Measurements from ENCODE around the gene ANGEL1. TPM values are rescaled to one million over a fixed set of nuclear protein-coding genes. Genes with fewer than 3 reads are reported as not detected.

The ANGEL1 gene
- total RNA-seq, 2 donors from 2014 or later = 10.7 to 15.3 TPM

DNA sequence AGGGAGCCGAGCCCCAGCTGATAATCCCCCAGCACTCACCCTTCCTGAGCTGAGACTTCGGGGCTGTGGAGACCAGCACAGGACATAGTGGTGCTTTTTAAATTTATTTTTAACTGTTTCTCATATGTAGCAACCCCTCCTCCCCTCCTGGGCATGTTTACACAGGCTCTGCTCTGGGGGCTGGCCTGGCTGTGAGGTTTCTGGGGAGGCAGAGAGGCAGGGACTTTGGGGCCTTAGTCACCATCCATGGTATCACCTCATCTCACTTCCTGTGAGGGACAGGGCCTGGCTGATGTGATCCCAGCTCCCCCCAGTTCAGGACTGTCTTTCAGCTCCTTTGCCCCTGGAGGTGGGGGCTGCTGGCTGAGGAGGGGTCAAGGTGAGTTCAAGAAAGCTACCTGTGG, 31.0 kb downstream of the ANGEL1 start:
- no peaks in the 10 kb centered on the region for H3K4me1 ChIP-seq
- no peaks in the 10 kb centered on the region for H3K9me3 ChIP-seq
- DNase-seq = no peak
- no peak overlapping the region for H3K4me3 ChIP-seq
- no peak overlapping the region for H3K9ac ChIP-seq (ENCODE audit: low read depth in 2 of 2, low read length in 2 of 2)
- no peak overlapping the region for H3K27ac ChIP-seq
- H3K27me3 ChIP-seq = no peaks in the 10 kb centered on the region
- no peaks in the 10 kb centered on the region for H3K36me3 ChIP-seq
- intact Hi-C loops (cut with DNase I) = loop anchor here (10.0 kb wide), 1 partner anchor 67 kb away; no protein-coding TSS in a partner anchor
- TF ChIP-seq, protein P1, sequence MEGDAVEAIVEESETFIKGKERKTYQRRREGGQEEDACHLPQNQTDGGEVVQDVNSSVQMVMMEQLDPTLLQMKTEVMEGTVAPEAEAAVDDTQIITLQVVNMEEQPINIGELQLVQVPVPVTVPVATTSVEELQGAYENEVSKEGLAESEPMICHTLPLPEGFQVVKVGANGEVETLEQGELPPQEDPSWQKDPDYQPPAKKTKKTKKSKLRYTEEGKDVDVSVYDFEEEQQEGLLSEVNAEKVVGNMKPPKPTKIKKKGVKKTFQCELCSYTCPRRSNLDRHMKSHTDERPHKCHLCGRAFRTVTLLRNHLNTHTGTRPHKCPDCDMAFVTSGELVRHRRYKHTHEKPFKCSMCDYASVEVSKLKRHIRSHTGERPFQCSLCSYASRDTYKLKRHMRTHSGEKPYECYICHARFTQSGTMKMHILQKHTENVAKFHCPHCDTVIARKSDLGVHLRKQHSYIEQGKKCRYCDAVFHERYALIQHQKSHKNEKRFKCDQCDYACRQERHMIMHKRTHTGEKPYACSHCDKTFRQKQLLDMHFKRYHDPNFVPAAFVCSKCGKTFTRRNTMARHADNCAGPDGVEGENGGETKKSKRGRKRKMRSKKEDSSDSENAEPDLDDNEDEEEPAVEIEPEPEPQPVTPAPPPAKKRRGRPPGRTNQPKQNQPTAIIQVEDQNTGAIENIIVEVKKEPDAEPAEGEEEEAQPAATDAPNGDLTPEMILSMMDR (IDR thresholded peaks at IDR 0.05) = no peak

DNA sequence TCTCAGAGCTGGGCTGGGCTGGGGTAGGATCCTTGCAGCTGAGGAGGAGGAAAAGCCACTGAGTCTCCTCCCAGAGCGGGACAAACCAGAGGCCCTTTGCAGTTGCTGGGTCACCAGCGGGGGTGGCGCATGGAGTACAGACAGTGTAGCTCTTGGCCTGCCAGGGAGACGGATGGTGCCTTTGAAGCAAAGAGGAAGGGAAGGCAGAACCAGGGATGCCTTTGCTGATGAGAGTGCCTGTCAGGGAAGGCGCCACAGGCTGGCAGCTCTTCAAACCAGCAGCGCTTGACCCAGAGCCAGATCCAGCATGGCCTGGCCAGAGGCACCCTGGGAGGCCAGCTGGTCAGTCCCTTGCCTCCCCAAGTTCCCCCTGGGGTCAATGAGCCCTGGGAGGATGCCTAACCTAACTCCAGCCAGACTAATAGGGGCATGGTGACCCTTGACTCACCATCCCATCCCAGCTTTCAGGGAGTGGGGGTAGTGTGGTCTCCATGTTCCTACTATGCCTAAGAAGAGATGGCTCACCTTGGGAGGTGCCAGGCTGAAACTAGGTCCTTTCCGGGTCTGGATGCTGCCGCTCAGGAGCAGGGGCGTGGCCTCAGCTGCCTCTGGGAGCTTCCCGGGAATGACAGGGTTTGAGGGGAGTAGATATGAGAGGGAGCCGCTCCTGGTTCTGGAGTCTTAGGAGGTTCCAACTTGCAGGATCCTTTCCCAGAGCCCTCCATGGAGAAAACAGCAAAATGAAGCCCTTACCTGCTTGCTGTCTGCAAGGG, 31.6 kb downstream of the ANGEL1 start:
- H3K27ac ChIP-seq = no peak overlapping the region
- H3K4me3 ChIP-seq = no peak overlapping the region
- H3K27me3 ChIP-seq = no peaks in the 10 kb centered on the region
- H3K9me3 ChIP-seq = no peaks in the 10 kb centered on the region
- no peak for DNase-seq
- intact Hi-C loops (cut with DNase I) = loop anchor here (10.0 kb wide), 1 partner anchor 66 kb away; no protein-coding TSS in a partner anchor
- no peaks in the 10 kb centered on the region for H3K4me1 ChIP-seq
- H3K36me3 ChIP-seq = no peaks in the 10 kb centered on the region
- TF ChIP-seq, protein P1 (IDR thresholded peaks at IDR 0.05) = no peak
- H3K9ac ChIP-seq (ENCODE audit: low read depth in 2 of 2, low read length in 2 of 2) = no peak overlapping the region

DNA sequence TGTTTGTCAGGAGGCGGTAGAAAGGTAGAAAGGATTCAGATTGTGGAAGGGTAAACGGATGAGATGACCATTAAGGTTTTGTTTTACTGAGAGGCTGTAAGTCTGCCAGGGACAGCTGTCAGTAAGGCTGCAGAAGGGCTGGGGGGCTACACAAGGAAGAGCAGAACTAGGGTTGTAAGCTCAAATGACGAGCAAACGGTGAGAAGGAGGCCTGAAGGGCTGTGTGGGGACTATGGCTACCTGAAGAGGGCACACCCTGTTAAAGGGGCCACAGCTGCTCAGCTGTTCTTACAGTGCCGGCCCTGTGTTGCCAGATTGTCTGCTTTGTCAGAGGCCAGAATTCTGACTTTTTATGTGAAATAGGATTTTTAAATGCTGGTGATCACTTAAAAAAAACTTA, 32.3 kb downstream of the ANGEL1 start:
- H3K4me1 ChIP-seq = no peaks in the 10 kb centered on the region
- no peaks in the 10 kb centered on the region for H3K27me3 ChIP-seq
- H3K4me3 ChIP-seq = no peak overlapping the region
- H3K9ac ChIP-seq (ENCODE audit: low read depth in 2 of 2, low read length in 2 of 2) = no peak overlapping the region
- DNase-seq = no peak
- intact Hi-C loops (cut with DNase I) = loop anchor here (10.0 kb wide), 1 partner anchor 66 kb away; no protein-coding TSS in a partner anchor
- H3K9me3 ChIP-seq = no peaks in the 10 kb centered on the region
- no peaks in the 10 kb centered on the region for H3K36me3 ChIP-seq
- H3K27ac ChIP-seq = no peak overlapping the region
- TF ChIP-seq, protein P1 (IDR thresholded peaks at IDR 0.05) = no peak

DNA sequence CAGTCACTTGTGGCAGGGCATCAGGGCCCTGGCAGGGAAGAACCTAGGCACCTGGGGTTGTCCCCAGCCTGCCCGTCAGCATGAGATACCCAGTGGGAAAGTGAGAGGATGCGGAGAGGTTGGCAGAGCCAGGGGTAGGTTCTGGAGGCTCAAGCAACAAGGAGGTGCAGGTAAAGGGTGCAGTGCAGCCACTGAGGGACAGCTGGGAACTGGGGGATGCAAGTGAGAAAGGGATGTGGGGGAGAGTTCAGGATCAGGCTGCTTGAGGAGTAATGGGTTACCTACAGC, 32.7 kb downstream of the ANGEL1 start:
- H3K9me3 ChIP-seq = no peaks in the 10 kb centered on the region
- H3K27me3 ChIP-seq = no peaks in the 10 kb centered on the region
- DNase-seq = no peak
- H3K4me3 ChIP-seq = no peak overlapping the region
- no peak overlapping the region for H3K9ac ChIP-seq (ENCODE audit: low read depth in 2 of 2, low read length in 2 of 2)
- intact Hi-C loops (cut with DNase I) = loop anchor here (10.0 kb wide), 1 partner anchor 65 kb away; no protein-coding TSS in a partner anchor
- TF ChIP-seq, protein P1 (IDR thresholded peaks at IDR 0.05) = no peak
- no peaks in the 10 kb centered on the region for H3K4me1 ChIP-seq
- no peak overlapping the region for H3K27ac ChIP-seq
- no peaks in the 10 kb centered on the region for H3K36me3 ChIP-seq

DNA sequence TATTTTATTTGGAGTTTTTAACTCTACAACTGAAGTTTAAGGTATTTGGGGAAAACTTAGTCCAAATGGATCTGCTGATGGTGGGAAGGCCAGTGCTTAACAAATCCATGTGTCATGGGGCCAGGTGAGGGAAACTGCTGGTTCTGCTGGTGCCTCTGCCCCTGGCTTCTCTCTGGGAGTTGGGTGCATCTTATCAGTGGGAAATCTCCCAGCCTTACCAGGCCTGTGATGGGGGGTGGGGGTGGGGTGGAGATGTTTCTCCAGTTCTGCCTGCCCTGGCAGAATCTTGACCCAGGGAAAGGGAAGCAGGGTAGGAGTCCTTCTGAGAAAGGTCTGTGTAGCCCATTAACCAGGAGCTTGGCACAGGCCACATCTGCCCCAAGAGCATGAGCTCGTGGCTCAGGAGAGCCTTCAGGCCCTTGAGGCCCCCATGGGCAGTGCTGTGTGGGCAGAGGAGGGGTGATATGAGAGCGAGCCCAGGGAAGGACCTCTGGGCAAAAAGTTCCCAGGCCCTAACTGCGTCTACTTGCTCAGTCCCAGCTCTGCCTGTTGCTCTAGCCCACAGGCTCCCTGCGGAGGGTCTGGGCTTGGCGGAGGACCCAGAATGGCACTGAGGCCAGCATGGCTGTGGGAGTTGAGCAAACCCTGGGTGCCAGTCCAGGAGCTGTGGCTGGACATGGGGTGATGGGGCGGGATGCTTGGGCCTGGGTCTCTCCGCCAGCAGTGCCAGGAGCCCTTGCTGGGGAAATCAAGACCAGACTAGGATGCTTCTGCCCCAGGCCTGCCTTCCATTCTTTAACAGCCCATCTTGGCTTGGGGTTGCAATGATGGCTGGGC, 33.2 kb downstream of the ANGEL1 start:
- intact Hi-C loops (cut with DNase I) = loop anchor here (10.0 kb wide), 1 partner anchor 65 kb away; no protein-coding TSS in a partner anchor

More for the DNA sequence above, 33.2 kb downstream of the ANGEL1 start:
- TF ChIP-seq, protein P1 (IDR thresholded peaks at IDR 0.05) = no peak
- H3K27ac ChIP-seq = no peak overlapping the region
- no peak for DNase-seq
- no peaks in the 10 kb centered on the region for H3K27me3 ChIP-seq
- no peaks in the 10 kb centered on the region for H3K4me1 ChIP-seq
- no peak overlapping the region for H3K4me3 ChIP-seq
- H3K9ac ChIP-seq (ENCODE audit: low read depth in 2 of 2, low read length in 2 of 2) = no peak overlapping the region
- H3K36me3 ChIP-seq = no peaks in the 10 kb centered on the region
- H3K9me3 ChIP-seq = no peaks in the 10 kb centered on the region
